SK-N-SH (cell line): ENCODE measurements around the gene DNAH5. TPM values are rescaled to one million over a fixed set of nuclear protein-coding genes. Genes with fewer than 3 reads are reported as not detected.

Source experiments
- CTCF ChIA-PET: fragments of 300-600, 350-600 bp; formaldehyde crosslinking; extraction: SDS; loops from one replicate; lab custom pipeline; 2021; lab: Yijun Ruan, JAX
- POLR2A ChIA-PET: fragments of 350-600 bp; sonication (Branson Sonifier 250); formaldehyde crosslinking; extraction: SDS; loops from one replicate; lab custom pipeline; 2020; ENCODE audit warnings: antibody characterized with exemption, inconsistent platforms; lab: Yijun Ruan, JAX
- DNase-seq: peaks from one replicate; pipeline ENCODE4 v3.0.0; 2012
- H2AFZ ChIP-seq: fragments of 200-600 bp; sonication (generic); 2 replicates; pipeline ENCODE4 v1.8.1; 2016; ENCODE audit warnings: antibody characterized with exemption, mild to moderate bottlenecking, low read depth
- H3F3A ChIP-seq: fragments of 200-600 bp; sonication (generic); replicated peaks from 2 replicates; pipeline ENCODE3; 2016; ENCODE audit warnings: antibody characterized with exemption, mild to moderate bottlenecking; ENCODE audit not compliant: insufficient read depth
- H3K27ac ChIP-seq, 2 experiments: fragments of 200-500 bp in 1 of 2; fragments of 200-600 bp in 1 of 2; sonication (Bioruptor generic) in 1 of 2; sonication (generic), shearing (Covaris generic) in 1 of 2; 2 replicates each; pipeline versions ENCODE4 v1.5.1 to v1.6.1; 2014 to 2016; ENCODE audit warnings: low read depth in 2 of 2, inconsistent platforms in 1 of 2, low read length in 1 of 2, mild to moderate bottlenecking in 1 of 2, mixed read lengths in 1 of 2
- H3K27me3 ChIP-seq: fragments of 200-600 bp; sonication (generic), shearing (Covaris generic); 2 replicates; pipeline ENCODE4 v1.6.1; 2016; ENCODE audit warnings: mixed run types; ENCODE audit not compliant: insufficient read depth
- H3K36me3 ChIP-seq, 2 experiments: fragments of 200-500 bp in 1 of 2; fragments of 200-600 bp in 1 of 2; sonication (Bioruptor generic) in 1 of 2; sonication (generic) in 1 of 2; replicated peaks in 1 of 2; 2 replicates each; pipeline versions ENCODE3 to v1.5.1; 2014 to 2016; ENCODE audit warnings: low read length in 1 of 2, mild to moderate bottlenecking in 1 of 2; ENCODE audit not compliant: insufficient read depth in 2 of 2, control insufficient read depth in 1 of 2
- H3K4me1 ChIP-seq, 2 experiments: fragments of 200-500 bp in 1 of 2; fragments of 200-600 bp in 1 of 2; sonication (Bioruptor generic) in 1 of 2; sonication (generic), shearing (Covaris generic) in 1 of 2; 2 replicates each; pipeline versions ENCODE4 v1.5.1 to v1.6.1; 2014 to 2016; ENCODE audit warnings: low read depth in 1 of 2, low read length in 1 of 2, mixed run types in 1 of 2; ENCODE audit not compliant: insufficient read depth in 2 of 2, control insufficient read depth in 1 of 2
- H3K4me2 ChIP-seq: fragments of 200-600 bp; sonication (generic), shearing (Covaris generic); 2 replicates; pipeline ENCODE4 v1.6.1; 2017; ENCODE audit warnings: mixed run types
- H3K4me3 ChIP-seq, 2 experiments: fragments of 200-500 bp in 1 of 2; fragments of 200-600 bp in 1 of 2; sonication (Bioruptor generic) in 1 of 2; sonication (generic), shearing (Covaris generic) in 1 of 2; 2 replicates each; pipeline versions ENCODE4 v1.5.1 to v1.8.1; 2014 to 2016; ENCODE audit warnings: low read depth in 2 of 2, inconsistent platforms in 1 of 2, low read length in 1 of 2, mild to moderate bottlenecking in 1 of 2, mixed read lengths in 1 of 2, moderate library complexity in 1 of 2
- H3K79me2 ChIP-seq: fragments of 200-600 bp; sonication (generic); 2 replicates; pipeline ENCODE4 v1.8.1; 2017; ENCODE audit warnings: mild to moderate bottlenecking; ENCODE audit not compliant: insufficient read depth
- H3K9ac ChIP-seq: fragments of 200-600 bp; sonication (generic); 2 replicates; pipeline ENCODE4 v1.6.1; 2017; ENCODE audit warnings: mixed run types
- H3K9me2 ChIP-seq: fragments of 200-600 bp; sonication (generic); 2 replicates; pipeline ENCODE4 v1.6.1; 2017; ENCODE audit warnings: mixed run types
- H3K9me3 ChIP-seq: fragments of 200-600 bp; sonication (generic); 2 replicates; pipeline ENCODE4 v1.6.1; 2017; ENCODE audit warnings: mixed run types, mild to moderate bottlenecking, moderate library complexity
- H4K20me1 ChIP-seq: fragments of 200-600 bp; sonication (generic); 2 replicates; pipeline ENCODE4 v1.6.1; 2017; ENCODE audit warnings: mild to moderate bottlenecking, mixed run types; ENCODE audit not compliant: insufficient read depth
- ELF1 ChIP-seq: IDR thresholded peaks from 2 replicates; pipeline ENCODE4 v1.4.0; 2012
- FOSL2 ChIP-seq: IDR thresholded peaks from 2 replicates; pipeline ENCODE4 v1.4.0; 2012; ENCODE audit warnings: low read depth, mild to moderate bottlenecking, moderate library complexity, borderline replicate concordance
- FOXJ3 ChIP-seq: sonication (generic); formaldehyde crosslinking; IDR thresholded peaks from 2 replicates; pipeline ENCODE4 v1.5.1; 2020; ENCODE audit warnings: mild to moderate bottlenecking, missing genetic modification reagents
- FOXM1 ChIP-seq: IDR thresholded peaks from 2 replicates; pipeline ENCODE4 v1.4.0; 2012; ENCODE audit warnings: low read depth, mild to moderate bottlenecking
- GATA2 ChIP-seq: sonication (generic); formaldehyde crosslinking; IDR thresholded peaks from 2 replicates; pipeline ENCODE4 v1.5.0; 2020; ENCODE audit warnings: mild to moderate bottlenecking, missing genetic modification reagents
- JUND ChIP-seq: IDR thresholded peaks from 2 replicates; pipeline ENCODE4 v1.4.0; 2012
- MXI1 ChIP-seq: IDR thresholded peaks from 2 replicates; pipeline ENCODE4 v1.6.1; 2012; ENCODE audit warnings: mild to moderate bottlenecking, low read depth, low read length, improper control_type of control experiment
- NRF1 ChIP-seq: IDR thresholded peaks from 2 replicates; pipeline ENCODE4 v1.6.1; 2012; ENCODE audit warnings: low read depth, mild to moderate bottlenecking, low read length
- POLR2AphosphoS5 ChIP-seq: IDR thresholded peaks from 2 replicates; pipeline ENCODE4 v1.6.1; 2012; ENCODE audit warnings: low read depth, low read length
- RAD21 ChIP-seq: IDR thresholded peaks from 2 replicates; pipeline ENCODE4 v1.6.1; 2012; ENCODE audit warnings: mild to moderate bottlenecking, low read length
- RCOR1 ChIP-seq: fragments of 150-350 bp; IDR thresholded peaks from 2 replicates; pipeline ENCODE4 v1.6.1; 2017; ENCODE audit warnings: antibody characterized with exemption, low read length
- RFX5 ChIP-seq: IDR thresholded peaks from 2 replicates; pipeline ENCODE4 v1.6.1; 2012; ENCODE audit warnings: mild to moderate bottlenecking, improper control_type of control experiment, low read length
- RXRA ChIP-seq: IDR thresholded peaks from 2 replicates; pipeline ENCODE4 v1.4.0; 2012; ENCODE audit warnings: low read depth, mild to moderate bottlenecking, borderline replicate concordance
- SMC3 ChIP-seq: IDR thresholded peaks from 2 replicates; pipeline ENCODE4 v1.6.1; 2012; ENCODE audit warnings: low read depth, low read length, improper control_type of control experiment
- TAF1 ChIP-seq: IDR thresholded peaks from 2 replicates; pipeline ENCODE4 v1.6.1; 2012; ENCODE audit warnings: low read depth, mild to moderate bottlenecking, low read length, moderate library complexity, borderline replicate concordance
- TCF12 ChIP-seq: IDR thresholded peaks from 2 replicates; pipeline ENCODE4 v1.4.0; 2012
- YY1 ChIP-seq: IDR thresholded peaks from 2 replicates; pipeline ENCODE4 v1.4.0; 2012; ENCODE audit warnings: low read depth, mild to moderate bottlenecking
- WGBS: methylation state at CpG from one replicate; pipeline ENCODE4 v1.1.6; 2017; ENCODE audit warnings: low lambda C conversion rate; 5-methylcytosine and 5-hydroxymethylcytosine counted together
- polyA plus RNA-seq, 3 experiments: library from polyadenylated mRNA; depleted of rRNA; stranded (reverse); fragments of >200 nt; gene quantifications; 2 replicates each; pipeline ENCODE4 v1.2.3, GENCODE V29; 2012
- TF ChIP-seq, protein P1 (sequence below): IDR thresholded peaks from 2 replicates; pipeline ENCODE4; 2012

The DNAH5 gene
- polyA plus RNA-seq, 1 of the 3 experiments (the other 2 are of a cell fraction), result 0.74 TPM

DNA sequence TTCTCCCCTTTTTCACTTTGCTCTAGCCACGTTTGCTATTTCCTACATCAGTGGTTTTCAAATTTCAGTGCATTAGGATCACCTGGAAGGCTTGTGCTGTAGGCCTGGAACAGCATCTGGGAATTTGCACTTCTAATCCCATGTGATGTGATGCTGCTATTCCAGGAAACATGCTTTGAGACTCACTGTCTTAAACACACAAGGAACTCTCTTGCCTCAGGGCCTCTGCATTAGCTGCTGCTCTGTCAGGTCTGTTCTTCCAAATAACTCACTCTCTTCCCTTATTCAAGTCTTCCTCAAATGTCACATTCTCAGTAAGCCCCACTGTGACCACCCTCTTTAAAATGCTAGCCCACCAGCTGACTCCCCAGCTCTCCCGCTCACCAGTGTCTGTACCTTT, 204.0 kb downstream of the DNAH5 start:
- POLR2A ChIA-PET, result no interaction called here
- Histone ChIP-seq H2AFZ (no peak overlapping the region), H3K4me1 (no peaks in the 10 kb centered on the region), H3K27me3 (no peaks in the 10 kb centered on the region), H3K36me3 (no peaks in the 10 kb centered on the region), H4K20me1 (no peaks in the 10 kb centered on the region), H3K4me2 (no peak overlapping the region), H3K9me3 (no peaks in the 10 kb centered on the region), H3K27ac (no peak overlapping the region), H3K9ac (no peak overlapping the region)
- no peak for DNase-seq
- TF ChIP-seq JUND (no peak), SMC3 (no peak), FOXJ3 (CRISPR knock-in tag) (no peak), POLR2AphosphoS5 (no peak), MXI1 (no peak), FOSL2 (no peak), TAF1 (no peak), TCF12 (no peak), RFX5 (no peak)
- TF ChIP-seq, all 33 proteins: peak for 0
- H3K9me2 ChIP-seq, result no peaks in the 10 kb centered on the region
- H3F3A ChIP-seq, result no peaks in the 10 kb centered on the region
- WGBS, result 4% methylated on average over 2 of the region's 2 CpGs
- no peaks in the 10 kb centered on the region for H3K79me2 ChIP-seq
- no peak overlapping the region for H3K4me3 ChIP-seq
- CTCF ChIA-PET, result no interaction called here

- WGBS, result 23% methylated on average over 5 of the region's 5 CpGs
- Histone ChIP-seq H3K4me3 (no peak overlapping the region), H3K9me2 (no peaks in the 10 kb centered on the region), H3K27me3 (no peaks in the 10 kb centered on the region), H3K4me1 (no peaks in the 10 kb centered on the region), H4K20me1 (no peaks in the 10 kb centered on the region), H3K4me2 (no peak overlapping the region), H3K9me3 (no peaks in the 10 kb centered on the region), H3K9ac (no peak overlapping the region), H3K27ac (no peak overlapping the region), H3K36me3 (no peaks in the 10 kb centered on the region), H2AFZ (no peak overlapping the region), H3F3A (no peaks in the 10 kb centered on the region), H3K79me2 (no peaks in the 10 kb centered on the region)
- no peak for DNase-seq
- POLR2A ChIA-PET, result no interaction called here
- TF ChIP-seq FOSL2 (no peak), FOXM1 (no peak), GATA2 (CRISPR knock-in tag) (no peak), RFX5 (no peak), RXRA (no peak)
- TF ChIP-seq, protein P1, sequence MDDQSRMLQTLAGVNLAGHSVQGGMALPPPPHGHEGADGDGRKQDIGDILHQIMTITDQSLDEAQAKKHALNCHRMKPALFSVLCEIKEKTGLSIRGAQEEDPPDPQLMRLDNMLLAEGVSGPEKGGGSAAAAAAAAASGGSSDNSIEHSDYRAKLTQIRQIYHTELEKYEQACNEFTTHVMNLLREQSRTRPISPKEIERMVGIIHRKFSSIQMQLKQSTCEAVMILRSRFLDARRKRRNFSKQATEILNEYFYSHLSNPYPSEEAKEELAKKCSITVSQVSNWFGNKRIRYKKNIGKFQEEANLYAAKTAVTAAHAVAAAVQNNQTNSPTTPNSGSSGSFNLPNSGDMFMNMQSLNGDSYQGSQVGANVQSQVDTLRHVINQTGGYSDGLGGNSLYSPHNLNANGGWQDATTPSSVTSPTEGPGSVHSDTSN, result no peak
- CTCF ChIA-PET, result no interaction called here
Observed at GRCh38 chr5:13739479-13739878, 205.0 kb downstream of the DNAH5 start.

- H3K9ac ChIP-seq, result no peak overlapping the region
- H3K4me1 ChIP-seq, result no peaks in the 10 kb centered on the region
- no peak for TF ChIP-seq FOXJ3 (CRISPR knock-in tag)
- no peak for TF ChIP-seq ELF1
- no peak for TF ChIP-seq RCOR1
- TF ChIP-seq YY1, result no peak
- no peak for TF ChIP-seq NRF1
- no peak for TF ChIP-seq RAD21
- 35% methylated on average over 11 of the region's 11 CpGs for WGBS
- H4K20me1 ChIP-seq, result no peaks in the 10 kb centered on the region
- DNase-seq, result no peak
- no peak overlapping the region for H2AFZ ChIP-seq
- H3K27me3 ChIP-seq, result no peaks in the 10 kb centered on the region; the same call in 1 of the 2 replicates
- H3K79me2 ChIP-seq, result no peaks in the 10 kb centered on the region
- ChIA-PET CTCF (no interaction called here), POLR2A (no interaction called here)
- H3K4me3 ChIP-seq, result no peak overlapping the region
- H3K4me2 ChIP-seq, result no peak overlapping the region
- H3F3A ChIP-seq, result no peaks in the 10 kb centered on the region
- H3K9me2 ChIP-seq, result no peaks in the 10 kb centered on the region
- H3K9me3 ChIP-seq, result no peaks in the 10 kb centered on the region
- no peaks in the 10 kb centered on the region for H3K36me3 ChIP-seq
- H3K27ac ChIP-seq, result no peak overlapping the region
Observed at GRCh38 chr5:13735691-13736090, 208.8 kb downstream of the DNAH5 start.
